GM12864 (cell line): ENCODE measurements around the gene AFF2.

Experiments
- DNase-seq: peaks from one replicate; pipeline ENCODE4 v3.0.0-alpha.2; 2011; ENCODE audit warnings: low read depth
- H3K4me3 ChIP-seq: 2 replicates; pipeline ENCODE4 v1.5.1; 2011; ENCODE audit warnings: mild to moderate bottlenecking, low read depth, low read length, control low read depth
- TF ChIP-seq, protein P1 (sequence below): IDR thresholded peaks from 2 replicates; pipeline ENCODE4 v1.5.1; 2011; ENCODE audit warnings: low read depth, mild to moderate bottlenecking, moderate library complexity, low read length, control low read depth, inconsistent platforms; ENCODE audit errors: missing control alignments

Gene AFF2

GRCh38 chrX:148541584-148541940, 41.1 kb downstream of the AFF2 start:
- no peak for DNase-seq
- TF ChIP-seq, protein P1, sequence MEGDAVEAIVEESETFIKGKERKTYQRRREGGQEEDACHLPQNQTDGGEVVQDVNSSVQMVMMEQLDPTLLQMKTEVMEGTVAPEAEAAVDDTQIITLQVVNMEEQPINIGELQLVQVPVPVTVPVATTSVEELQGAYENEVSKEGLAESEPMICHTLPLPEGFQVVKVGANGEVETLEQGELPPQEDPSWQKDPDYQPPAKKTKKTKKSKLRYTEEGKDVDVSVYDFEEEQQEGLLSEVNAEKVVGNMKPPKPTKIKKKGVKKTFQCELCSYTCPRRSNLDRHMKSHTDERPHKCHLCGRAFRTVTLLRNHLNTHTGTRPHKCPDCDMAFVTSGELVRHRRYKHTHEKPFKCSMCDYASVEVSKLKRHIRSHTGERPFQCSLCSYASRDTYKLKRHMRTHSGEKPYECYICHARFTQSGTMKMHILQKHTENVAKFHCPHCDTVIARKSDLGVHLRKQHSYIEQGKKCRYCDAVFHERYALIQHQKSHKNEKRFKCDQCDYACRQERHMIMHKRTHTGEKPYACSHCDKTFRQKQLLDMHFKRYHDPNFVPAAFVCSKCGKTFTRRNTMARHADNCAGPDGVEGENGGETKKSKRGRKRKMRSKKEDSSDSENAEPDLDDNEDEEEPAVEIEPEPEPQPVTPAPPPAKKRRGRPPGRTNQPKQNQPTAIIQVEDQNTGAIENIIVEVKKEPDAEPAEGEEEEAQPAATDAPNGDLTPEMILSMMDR, result no peak
- no peak overlapping the region for H3K4me3 ChIP-seq

DNA sequence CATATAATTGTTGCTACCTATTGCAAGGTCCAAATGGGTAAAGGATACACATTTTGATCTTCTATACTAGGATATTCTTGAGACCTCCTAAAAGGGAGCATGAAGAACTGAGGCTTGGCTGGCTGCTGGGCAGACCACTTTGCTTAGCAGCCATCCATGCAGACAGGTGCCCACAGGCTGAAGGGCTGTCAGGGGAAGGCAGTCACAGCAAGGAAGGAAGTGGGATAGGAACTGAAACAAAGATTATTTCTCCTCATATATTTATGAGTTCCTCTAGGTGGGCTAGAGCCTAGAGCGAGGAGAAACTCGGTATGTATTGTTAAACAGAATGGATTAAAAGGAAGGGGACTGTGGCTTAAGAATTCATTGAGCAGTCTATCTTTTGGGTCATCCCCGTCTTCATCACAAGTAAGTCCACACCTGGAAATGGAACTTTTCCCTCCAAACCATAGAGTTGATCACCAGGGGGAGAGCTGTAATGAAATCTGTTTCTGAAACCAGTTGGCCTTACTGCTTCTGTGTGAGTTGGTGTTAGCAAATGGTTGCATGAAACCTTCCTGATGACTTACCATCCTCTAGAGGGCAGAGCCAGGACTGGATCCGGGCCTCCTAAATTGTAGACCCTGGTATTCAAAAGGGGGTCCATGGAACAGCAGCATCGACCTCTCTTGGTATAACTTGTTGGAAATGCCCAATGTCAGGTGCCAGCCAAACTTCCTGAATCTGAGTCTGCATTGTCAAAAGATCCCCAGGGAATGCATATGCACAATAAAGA, 42.3 kb downstream of the AFF2 start:
- H3K4me3 ChIP-seq, result no peak overlapping the region
- TF ChIP-seq, protein P1, result no peak
- DNase-seq, result no peak

DNA sequence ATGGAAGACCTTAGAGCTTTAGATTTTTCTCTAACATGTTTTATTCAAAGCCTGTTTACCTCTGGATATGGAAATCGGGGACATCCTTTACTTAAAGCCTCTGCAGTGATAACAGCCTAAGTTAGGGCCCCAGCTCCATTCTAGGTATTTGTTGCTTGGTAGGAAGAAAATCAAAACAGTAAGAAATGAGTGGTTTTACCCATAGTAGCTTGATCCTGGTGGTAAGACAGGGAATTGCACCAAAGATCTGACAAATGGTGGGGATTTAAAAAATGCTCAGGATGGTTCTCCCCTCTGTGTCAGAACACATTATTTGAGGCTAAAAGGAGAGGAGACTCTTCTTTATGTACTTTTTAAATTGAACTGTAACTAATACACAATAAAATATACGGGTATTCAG, 52.4 kb downstream of the AFF2 start:
- no peak for DNase-seq
- no peak overlapping the region for H3K4me3 ChIP-seq
- TF ChIP-seq, protein P1, result peak; percentile 19

DNA sequence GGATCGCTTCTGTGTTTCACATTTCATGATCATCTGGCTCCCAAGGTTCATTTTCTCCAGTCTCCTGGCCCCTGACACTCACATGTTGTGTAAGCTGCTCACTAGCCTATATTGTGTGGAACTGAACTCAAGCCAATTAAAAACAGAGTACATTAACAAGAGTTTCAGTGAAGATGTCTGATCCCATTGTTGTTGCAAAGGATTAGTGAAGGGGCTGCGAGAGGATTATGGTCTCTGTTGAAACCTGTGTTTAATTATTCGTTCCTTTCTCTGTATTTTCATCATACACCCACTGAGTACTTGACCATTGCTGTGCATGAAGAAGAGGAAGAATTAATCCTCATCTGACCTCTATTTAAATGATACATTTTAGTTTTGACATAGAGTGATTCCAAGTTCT, 54.7 kb downstream of the AFF2 start:
- no peak overlapping the region for H3K4me3 ChIP-seq
- no peak for DNase-seq
- TF ChIP-seq, protein P1, result no peak

GRCh38 chrX:148555571-148556243, 55.3 kb downstream of the AFF2 start:
- no peak for DNase-seq
- no peak overlapping the region for H3K4me3 ChIP-seq
- TF ChIP-seq, protein P1, result no peak

GRCh38 chrX:148556498-148556897, 56.1 kb downstream of the AFF2 start:
- TF ChIP-seq, protein P1, result no peak
- DNase-seq, result no peak

More at GRCh38 chrX:148556498-148556897, 56.1 kb downstream of the AFF2 start:
- H3K4me3 ChIP-seq, result no peak overlapping the region
